ENCODE measurements around the gene CEACAM16. TPM values are rescaled to one million over a fixed set of nuclear protein-coding genes. Genes with fewer than 3 reads are reported as not detected.
A peak's percentile ranks its signal among the peaks of the same experiment; 100 is the strongest.

The CEACAM16 gene
- total and polyA plus RNA-seq, 9 of the 15 experiments (the other 6 are each of a cell fraction or from before 2014, with no cell fraction given) = not detected

GRCh38 chr19:44671400-44671799 lies 27.6 kb upstream of the CEACAM16 start, which contains the start of gene CEACAM19:
Gene CEACAM19, plus strand, starts transcription at chr19:44671482. Its CDS starts 450 bp downstream, at chr19:44671932.
- ATAC-seq = no peak
- FAIRE-seq = no peak

More at GRCh38 chr19:44671400-44671799, 27.6 kb upstream of the CEACAM16 start, which contains the start of gene CEACAM19:
- Histone ChIP-seq H4K20me1 (replicated peaks; ENCODE audit: control insufficient read depth, insufficient read depth, low read length) (no peaks in the 10 kb centered on the region; the same call in 1 of the 2 replicates), H3K9ac (ENCODE audit: insufficient read depth in 1 of 2, low read depth in 2 of 2, low read length in 2 of 2) (0 out of 4 replicates have a peak within 1 kb of the TSS, but pooled peaks of 1 of the 2 experiments have one; percentile 17), H3K27me3 (ENCODE audit: control insufficient read depth in 2 of 2, insufficient read depth in 2 of 2, low read length in 2 of 2) (no peaks in the 10 kb centered on the region), H3K9me3 (replicated peaks; ENCODE audit: control insufficient read depth, insufficient read depth, low read depth, low read length) (no peaks in the 10 kb centered on the region), H3K36me3 (ENCODE audit: control insufficient read depth, insufficient read depth, low read length) (no peaks in the 10 kb centered on the region), H2AFZ (ENCODE audit: low read depth, low read length) (no peak within 1 kb of the TSS), H3K4me3 (no peak within 1 kb of the TSS), H3K4me1 (replicated peaks in 1 of 2; ENCODE audit: control insufficient read depth in 2 of 2, insufficient read depth in 2 of 2, low read length in 2 of 2) (no peaks in the 10 kb centered on the region), H3K9me1 (ENCODE audit: control insufficient read depth, insufficient read depth, low read length) (no peaks in the 10 kb centered on the region), H3K27ac (ENCODE audit: extremely low read depth, low read depth, low read length) (no peak within 1 kb of the TSS), H3K4me2 (ENCODE audit: insufficient read depth, low read length) (no peak within 1 kb of the TSS), H3K79me2 (ENCODE audit: control insufficient read depth, insufficient read depth, low read length) (no peaks in the 10 kb centered on the region)
- in situ Hi-C loops (cut with MboI) = no loop called here
- ChIA-PET POLR2A (no interaction called here), CTCF (ENCODE audit: low intra/inter-chr PET ratio) (no interaction called here)
- intact Hi-C loops (cut with micrococcal nuclease) = no loop called here
- TF ChIP-seq POLR2A (conservative IDR thresholded peaks at IDR 0.05) (no peak), KDM1A (IDR thresholded peaks at IDR 0.05) (peak; percentile 28 to 36; a peak in 2 of 4 replicates), SMARCA5 (IDR thresholded peaks at IDR 0.05) (0 out of 2 replicates have a peak, but pooled peaks have one; percentile 23), SMAD4 (CRISPR knock-in tag; conservative IDR thresholded peaks at IDR 0.05) (no peak), HDAC2 (IDR thresholded peaks at IDR 0.05) (0 out of 2 replicates have a peak, but pooled peaks have one; percentile 18), PKNOX1 (IDR thresholded peaks at IDR 0.05) (no peak), BCOR (IDR thresholded peaks at IDR 0.05) (peak; percentile 81), DMBX1 (CRISPR knock-in tag; IDR thresholded peaks at IDR 0.05; ENCODE audit: borderline replicate concordance) (no peak), CBX1 (IDR thresholded peaks at IDR 0.05; ENCODE audit: low read depth) (peak; percentile 54; the same call in 1 of the 2 replicates), FOXP1 (CRISPR knock-in tag; IDR thresholded peaks at IDR 0.05) (no peak), RBM25 (IDR thresholded peaks at IDR 0.05; ENCODE audit: low read depth, low read length, severe bottlenecking) (peak; percentile 53), ADNP (tag; IDR thresholded peaks at IDR 0.05) (peak; percentile 40; the same call in 1 of the 2 replicates), ELK1 (CRISPR knock-in tag; IDR thresholded peaks at IDR 0.05) (no peak)
- DNase-seq (ENCODE audit: extremely low read depth in 1 of 4, low spot score in 3 of 4) = no peak
- no TSS peak for BruUV-seq (replicated peaks)
- WGBS (ENCODE audit: insufficient coverage, low coverage, missing lambda C conversion rate) = 40% methylated on average over 2 of the region's 2 CpGs
